Stimulated activated CD4-positive, alpha-beta T cell treated with anti-CD3 and anti-CD28 coated beads, TNF-alpha, amount 100 ng/mL, for 4 hours (primary cell): ENCODE results near the gene WDR90.
A peak's percentile ranks its signal among the peaks of the same experiment; 100 is the strongest.
"Not testable (repeated sequence)": the region's sequence is repeated elsewhere in the genome, so short reads cannot be mapped to it uniquely, and the experiment has no call there.

Experiments
- DNase-seq, 3 experiments: peaks; one replicate each; pipeline ENCODE4 v3.0.0-alpha.2; 2020; ENCODE audit warnings: low read depth in 3 of 3

The WDR90 gene

DNA sequence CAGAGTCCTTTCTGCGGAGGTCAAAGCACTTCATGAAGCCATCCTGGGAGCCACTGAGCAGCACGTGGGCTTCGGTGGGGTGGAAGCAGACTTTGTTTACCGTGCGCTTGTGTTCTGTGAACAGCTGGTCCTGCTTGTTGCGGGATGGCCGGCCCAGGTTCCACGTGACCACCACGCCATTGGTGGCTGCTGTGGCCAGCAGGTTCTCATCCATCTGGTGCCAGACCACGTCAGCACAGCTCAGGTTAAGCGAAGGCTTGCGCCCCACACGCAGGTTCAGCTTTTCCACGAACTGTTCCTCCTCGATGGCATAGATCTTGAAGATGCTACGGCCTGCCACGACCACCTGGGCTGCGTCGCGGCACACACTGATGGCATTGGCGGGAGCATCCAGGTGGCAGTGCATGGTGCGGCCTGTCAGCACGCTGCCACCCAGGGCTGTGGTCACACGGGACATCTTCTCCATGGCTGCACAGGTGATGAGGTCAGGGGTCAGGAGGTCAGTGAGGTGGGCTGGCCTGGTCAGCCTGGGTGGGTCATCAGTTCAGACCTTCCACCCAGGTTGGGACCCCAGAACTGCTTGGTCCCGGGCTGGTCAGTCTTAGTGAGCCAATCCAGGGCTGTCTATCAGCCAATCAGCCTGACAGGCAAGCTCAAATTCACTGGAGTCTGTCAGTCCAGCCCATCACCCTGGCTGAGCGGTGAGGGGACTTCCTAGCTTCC, 40.2 kb downstream of the WDR90 start:
- no peak for DNase-seq

DNA sequence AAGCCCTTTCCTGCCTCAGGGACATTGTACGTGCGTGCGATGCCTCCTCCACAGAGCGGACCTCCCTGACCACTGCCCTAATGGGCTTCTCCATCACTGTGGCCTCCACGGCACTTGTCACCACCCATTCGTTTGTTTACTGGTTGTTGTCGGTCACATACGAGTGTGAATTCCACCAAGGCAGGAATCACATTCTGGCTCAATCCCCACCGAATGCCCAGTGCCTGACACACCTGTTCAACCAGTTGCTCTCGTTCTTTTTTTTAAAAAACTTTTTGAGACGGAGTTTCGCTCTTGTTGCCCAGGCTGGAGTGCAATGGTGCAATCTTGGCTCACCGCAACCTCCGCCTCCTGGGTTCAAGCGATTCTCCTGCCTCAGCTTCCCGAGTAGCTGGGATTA, 42.1 kb downstream of the WDR90 start:
- not testable (repeated sequence) for DNase-seq

DNA sequence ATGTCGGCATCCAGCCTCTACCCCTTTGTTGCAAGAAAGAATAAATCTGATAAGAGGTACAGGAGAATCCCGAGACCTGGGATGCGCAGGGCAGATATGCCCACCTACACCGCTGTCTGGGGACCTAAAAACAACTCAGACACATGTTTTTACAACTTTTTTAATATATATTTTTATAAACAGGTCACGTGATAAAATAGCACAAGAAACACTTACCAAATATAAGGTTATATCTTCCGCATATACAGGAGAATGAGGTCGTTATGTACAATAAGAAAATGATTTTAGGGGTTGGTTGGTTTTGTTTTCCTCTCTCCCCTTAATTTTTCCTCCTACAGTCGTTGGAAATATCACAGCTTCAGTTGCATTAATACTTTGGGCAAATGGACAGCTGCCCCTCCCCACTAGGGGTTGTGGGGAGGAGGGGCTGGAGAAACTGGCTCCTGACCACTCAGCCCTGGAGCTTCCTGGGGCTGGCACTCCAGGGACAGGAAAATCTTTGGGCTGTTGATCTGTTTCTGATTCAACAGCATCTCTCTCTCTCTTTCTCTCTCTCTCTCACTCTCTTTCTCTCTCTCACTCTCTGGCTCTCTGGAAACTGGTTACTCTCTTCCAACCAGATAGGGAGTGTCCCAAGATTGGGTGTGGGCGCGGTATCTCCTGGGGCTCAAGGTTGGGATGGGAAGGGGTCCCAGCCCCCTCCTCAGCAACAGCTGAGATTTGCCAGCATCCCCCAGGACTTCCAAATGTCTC, 43.4 kb downstream of the WDR90 start:
- no peak for DNase-seq

DNA sequence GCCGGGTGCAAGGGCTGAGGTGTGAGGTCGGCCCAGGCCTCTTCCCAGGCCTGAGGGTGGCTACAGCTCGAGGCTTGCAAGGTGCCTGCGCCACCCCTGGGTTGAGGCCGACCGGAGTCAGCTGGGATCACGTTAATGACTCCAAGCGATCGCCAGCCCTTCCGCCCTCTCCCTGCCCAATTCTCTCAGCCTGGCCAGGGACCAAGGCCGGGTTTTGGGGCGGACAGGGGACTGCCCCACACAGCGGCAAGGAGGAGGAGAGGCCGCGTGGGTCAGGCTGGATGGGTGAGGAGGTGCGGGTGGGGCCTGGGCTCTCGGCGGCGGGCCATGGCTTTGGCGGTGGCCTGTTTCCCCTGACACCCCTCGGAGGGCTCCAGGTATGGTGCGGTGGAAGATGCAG, 44.2 kb downstream of the WDR90 start:
- no peak for DNase-seq

DNA sequence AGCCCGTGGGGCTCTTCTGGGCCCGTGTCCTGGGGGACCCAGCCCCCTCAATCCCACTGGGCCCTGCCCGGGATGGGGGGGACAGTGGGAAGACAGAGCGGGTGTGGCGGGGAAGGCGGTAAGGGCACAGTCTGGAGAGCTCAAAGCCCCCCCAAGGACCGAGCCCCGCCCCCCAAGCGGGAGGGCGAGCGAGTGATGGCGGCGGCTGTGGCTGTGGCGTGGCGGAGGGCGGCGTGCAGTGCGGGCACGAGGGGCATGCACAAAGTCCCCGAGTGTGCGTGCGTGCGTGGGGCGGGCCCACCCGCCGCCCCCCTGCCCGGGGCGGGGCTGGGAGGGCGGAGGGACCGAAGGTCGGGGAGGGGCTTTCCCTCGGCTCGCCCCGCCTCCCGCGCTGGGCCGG, 44.6 kb downstream of the WDR90 start:
- no peak for DNase-seq

DNA sequence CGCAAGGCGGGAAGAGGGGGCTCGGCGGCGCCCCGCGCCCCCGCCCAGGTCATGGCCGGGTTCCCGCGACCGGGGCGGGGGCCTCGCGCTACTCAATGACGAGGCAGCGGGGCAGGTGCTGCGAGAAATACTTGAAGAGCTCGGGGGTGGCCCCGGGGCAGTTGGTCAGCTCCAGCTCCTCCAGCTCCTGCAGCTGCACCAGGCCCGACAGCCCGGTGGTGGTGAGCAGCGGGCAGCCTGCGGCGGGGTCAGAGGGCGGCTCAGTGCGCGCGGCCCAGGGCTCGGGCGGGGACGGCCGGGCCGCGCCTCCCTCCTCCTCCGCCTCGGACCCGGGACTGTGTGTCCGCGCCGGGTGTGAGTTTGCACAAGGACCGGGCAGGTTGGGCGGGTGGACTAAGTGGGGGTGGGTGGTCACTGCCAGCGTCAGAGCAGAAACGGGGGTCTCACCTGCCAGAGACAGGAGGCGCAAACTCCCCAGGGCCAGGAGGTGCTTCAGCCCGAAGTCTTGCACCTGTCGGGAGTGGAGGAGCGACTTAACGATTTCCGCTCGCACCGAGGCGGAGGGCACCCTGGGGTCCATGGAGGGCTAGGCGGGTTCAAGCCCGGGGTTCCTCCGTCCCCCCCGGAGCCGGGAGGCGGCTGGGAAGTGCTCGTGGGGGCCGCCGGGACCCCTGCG, 45.2 kb downstream of the WDR90 start:
- no peak for DNase-seq

DNA sequence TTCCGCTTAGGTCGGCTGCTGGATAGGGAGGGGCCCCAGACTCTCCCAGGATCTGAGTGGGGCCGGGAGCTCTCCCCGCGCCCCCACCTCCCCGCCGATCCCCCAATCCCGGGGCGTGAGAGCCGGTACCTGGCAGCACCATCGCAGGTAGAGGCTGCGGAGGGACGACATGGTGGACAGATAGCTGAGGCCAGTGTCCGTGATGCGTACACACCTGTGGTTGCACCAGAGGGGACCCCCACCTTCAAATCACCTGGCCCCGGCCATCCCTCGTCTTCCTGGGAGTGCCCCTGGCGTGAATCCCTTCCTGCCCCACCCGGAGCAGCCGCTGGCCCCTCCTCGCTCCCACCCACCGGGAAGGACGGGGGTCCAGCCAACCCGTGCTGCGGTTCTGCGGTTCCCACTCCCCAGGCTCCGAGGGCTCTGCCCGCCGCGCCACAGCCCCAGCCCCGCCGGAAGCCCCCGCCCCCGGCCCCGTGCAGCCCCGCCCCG, 45.7 kb downstream of the WDR90 start:
- DNase-seq, result no peak

DNA sequence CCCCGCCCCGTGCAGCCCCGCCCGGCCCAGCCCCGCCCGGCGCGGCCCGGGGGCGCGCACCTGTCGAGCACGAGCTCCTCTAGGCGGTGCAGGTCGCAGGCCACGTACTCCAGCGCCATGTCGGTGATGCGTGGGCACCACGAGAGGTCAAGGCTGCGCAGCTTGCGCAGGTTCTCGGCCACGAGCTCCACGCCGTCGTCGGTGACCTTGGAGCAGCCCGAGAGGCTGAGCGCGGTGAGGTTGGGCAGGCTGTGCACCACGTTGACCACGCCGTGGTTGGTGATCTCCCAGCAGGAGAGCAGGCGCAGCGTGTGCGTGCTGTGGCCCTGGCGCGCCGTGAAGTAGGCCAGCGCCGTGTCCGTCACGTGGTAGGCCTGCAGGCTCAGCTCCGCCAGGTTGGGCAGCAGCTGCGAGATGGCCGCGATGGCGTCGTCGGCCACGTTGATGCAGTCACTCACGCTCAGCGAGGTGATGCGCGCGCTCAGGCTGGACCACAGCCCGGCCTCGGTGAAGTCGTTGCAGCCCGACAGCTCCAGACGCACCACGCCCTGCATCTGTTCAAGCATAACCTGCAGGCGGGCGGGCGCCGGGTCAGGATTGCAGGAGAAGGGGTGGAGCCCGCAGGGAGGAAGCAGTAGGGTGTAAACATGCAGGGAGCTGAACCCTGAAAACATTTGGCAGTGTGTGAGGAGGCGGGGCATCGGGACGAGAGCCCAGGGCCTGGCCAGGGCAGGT, 46.4 kb downstream of the WDR90 start:
- DNase-seq, result peak in 2 of 3 experiments; percentile 44 to 59

DNA sequence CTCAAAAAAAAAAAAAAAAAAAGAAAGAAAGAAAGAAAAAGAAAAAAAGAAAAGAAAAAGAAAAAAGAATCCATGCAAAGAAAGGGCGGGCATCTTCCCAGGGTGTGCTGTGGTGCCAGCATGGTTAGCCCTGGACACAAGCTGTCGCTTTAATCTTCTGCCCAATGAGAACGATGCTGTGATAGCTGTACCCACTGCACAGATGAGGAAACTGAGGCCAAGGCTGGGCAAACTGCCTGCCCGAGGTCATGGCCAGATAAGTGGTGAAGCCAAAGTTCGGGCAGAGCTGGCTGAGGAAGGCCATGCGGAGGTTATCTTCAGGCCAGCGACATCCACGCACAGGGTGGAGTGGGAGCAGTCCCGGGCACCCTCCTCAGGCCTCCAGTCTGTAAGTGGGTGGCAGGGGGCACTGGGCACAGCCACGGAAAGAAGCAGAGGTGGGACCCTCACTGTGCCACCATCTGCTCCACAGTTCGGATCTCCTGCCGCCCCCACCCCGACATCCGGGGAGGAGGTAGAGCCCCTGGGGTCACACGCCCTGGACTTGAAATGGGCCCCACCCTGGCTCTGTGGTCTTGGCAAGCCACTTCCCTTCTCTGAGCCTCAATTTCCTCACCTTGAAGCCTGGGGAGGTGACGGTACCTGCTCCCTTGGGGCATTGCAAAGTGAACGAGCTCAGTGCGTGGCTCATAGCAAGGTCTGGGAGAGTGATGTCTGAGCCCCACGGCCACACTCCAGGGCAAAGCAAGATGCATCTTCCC, 49.9 kb downstream of the WDR90 start:
- no peak for DNase-seq

DNA sequence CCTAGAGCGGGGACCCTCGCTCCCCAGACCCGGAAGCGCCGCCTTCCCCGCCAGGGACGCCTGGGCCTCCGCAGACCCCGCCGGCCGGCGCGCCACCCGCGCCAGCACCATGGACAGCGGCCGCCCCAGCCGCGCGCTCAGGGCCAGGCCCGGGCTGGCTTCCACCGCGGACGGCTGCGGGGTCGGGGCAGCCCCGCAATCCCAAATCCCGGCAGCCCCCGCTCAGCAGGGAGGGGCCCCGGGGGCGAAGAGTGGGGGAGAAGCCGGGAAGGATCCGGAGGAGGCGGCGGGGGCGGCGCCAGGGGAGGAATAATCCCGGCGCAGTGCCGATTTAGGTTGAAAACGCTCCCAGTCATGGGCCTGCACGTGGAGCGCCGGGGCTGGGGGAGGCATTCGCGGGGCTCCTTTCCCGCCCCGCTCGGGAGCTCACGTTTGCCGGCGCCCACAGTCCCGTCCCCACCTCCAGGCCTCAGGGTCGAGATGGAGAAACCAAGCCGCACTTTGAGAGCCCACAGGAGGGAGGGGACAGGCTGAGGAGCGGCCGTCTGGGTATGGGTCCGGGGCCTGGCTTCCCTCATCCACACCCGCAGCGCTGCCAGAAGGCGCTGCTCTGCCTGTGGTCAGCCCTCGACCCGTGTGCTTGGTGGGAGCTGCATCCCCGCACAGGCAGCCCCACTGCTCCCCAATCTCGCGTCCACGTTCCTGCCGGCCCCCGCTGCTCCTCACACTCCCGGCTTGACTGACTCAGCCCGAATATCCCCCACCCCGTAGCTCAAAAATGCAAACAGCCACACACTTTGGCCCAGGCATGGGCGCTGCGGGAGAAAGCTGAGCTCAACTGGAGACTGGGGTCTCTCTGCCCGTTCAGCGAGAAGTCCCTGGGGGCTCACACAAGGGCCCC, 51.8 kb downstream of the WDR90 start:
- DNase-seq, result no peak

DNA sequence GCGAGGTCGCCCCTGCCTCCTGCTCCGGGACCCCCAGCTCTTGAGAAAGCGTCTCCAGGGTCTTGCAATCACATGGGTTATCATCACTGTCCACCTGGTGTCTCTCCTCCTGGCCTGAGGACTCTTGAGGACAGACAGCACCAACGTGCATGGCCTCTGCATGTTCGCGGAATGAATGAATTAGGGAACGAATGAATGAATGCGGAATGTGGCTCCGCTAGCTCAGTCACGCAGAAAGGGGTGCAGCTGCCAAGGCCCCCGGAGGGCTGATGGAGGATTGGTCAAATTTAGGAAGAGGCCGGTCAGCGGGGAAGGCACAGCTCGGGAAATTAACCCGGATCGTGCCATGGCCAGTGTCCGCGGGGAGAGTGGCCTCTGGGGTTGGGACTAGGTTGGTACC, 53.2 kb downstream of the WDR90 start:
- no peak for DNase-seq

DNA sequence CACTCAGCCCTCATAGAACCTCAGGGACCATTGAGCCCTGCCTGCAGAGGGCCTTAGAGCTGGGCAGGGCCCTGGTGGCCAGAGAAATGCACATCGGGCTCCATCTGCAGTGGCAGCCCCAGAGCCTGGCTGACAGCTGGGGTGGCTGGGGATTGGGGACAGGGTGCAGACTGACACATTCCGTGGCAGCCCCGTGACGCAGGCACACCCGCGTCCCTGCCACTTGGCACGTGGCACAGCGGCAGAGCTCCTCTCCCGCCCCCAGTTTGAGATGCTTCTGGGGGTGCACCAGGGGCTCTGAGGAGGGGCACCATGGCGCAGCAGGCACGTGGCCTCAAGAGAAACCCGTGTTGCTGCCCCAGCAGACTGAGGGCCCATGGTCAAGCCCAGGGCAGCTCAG, 54.2 kb downstream of the WDR90 start:
- DNase-seq, result no peak

DNA sequence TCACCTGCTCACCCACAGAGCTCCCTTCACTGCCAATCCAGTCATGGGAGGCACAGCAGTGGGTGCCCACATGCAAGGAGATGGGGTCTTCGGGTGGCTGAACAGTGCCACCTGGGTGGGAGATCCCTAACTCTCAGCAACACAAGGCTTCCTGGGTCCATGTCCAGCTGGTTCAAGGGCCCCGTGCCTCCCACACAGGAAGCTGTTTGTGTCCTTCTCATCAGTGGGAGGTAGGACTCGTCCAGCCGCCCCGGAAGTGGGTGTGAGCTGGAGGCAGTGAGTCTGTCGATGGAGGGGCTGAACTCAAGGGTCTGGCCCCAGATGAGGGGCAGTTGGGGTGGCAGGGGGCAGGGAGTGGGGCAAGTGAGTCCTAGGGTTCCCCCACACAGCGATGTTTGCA, 54.9 kb downstream of the WDR90 start:
- DNase-seq, result no peak

DNA sequence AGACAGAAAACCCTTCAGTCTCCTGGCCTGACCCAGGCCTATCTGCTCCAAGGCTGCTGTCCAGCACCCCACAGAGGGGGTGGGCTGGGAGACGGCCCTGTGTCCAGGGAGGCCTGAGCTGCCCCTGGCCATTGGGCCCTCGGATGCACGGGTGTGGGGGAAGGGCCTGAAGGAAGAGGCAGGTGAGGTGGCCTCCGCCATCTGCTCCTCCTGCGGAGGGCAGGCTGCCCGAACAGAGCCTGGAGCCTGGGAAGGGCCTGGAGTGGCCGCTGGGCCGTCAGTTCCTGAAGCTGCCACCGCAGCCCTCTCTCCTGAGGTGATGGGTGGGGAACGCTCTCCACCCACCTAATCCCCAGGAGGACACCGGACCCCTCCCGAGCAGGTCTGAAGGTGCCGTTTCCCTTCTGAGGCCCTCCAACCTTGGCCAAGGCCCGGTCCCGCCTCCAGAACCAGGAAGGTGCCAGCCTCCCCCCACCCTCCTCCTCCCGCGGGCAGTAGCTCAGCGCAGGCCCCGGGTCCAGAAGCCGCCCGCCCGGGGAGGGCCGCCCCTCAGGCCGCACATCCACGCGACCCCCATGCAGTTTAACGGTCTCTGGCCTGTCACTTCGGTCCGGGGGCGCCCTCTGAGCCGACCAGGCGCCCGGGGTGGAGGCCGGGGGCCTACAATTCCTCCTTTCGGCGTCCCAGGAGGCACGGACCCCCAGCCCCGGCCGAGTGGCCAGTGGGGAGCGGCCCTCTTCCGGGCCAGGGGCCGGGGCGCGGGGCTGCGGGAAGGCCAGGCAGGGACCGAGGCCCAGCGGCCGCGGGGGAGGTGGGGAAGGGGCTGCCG, 55.6 kb downstream of the WDR90 start:
- no peak for DNase-seq

DNA sequence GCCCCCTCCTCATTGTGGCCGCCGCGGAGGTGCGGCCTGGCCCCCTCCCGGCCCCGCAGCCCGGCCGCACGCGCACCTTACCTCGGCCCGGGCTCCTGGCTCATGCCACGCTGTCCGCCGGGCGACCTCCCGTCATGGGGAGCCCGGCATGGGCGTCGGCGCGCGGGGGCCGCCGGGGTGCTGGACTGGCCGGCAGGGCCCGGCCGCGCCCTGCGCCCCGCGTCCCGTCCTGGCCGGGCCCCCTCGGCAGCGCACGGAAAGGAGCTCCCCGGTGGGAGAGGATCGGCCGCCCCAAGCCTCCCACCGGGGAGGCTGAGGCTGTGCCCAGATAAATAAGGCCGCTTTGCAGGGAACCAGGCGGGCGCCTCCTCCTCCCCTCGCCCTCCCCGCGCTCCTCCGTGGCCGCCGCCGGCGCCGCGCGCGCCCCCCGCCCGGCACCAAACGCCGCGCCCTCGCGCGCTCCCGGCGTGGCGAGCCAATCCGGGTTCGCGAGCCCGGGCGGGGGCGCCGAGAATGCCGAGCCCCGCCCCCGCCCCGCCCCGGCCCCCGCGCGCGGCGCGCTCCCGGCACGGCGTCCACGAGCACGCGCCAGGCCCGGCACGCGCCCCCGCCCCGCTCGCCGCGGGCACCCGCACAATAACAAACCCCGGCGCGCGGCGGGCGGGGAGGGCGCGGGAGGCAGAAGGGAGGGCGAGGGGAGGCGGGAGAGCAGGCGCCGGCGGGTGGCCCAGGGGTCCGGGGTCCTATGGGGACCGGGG, 56.4 kb downstream of the WDR90 start, which contains the start of gene FBXL16:
Gene FBXL16 (minus strand): TSS at position 371 of the 758 bp plus-strand sequence. CDS start 8,396 bp downstream, outside the sequence.
- no peak for DNase-seq

DNA sequence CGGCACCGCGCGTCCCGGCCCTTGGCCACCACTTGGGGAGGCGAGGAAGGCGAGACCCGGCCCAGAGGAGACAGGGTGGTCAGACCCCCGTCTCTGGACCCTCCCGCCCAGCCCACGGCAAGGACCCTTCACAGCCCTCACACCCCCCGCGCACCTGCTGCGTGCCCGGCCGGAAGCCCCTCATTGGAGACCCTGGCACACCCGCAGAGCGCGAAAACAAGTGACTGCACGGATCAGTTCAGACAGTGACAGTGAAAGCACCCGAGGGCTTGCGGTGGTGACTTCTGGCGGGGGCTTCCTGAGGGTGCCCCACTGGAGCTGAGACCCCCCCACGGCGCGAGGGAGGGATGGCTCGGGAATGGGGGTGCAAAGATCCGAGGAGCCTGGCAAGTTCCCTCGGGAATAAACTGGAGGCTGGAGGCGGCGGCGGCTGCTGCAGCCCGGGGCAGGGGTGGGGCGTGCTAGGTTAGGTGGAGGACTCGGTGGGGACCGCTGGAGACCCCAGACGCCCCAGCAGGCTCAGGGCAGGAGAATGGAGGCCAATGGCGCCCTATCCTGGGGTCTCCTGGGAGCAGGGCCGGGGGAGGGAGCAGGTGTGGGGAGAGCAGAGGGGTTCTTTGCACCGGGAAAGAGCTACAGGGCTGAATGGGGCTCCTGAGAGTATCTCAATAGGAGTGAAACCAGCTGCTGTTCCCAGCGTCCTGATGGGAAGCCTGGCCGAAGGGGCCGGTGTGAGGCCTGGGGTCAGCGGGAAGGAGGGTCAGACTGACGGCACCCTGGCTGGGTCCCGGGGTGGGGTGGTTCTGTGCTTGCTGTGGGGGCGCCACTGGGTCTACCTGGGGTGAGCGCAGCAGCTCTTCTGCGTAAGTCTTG, 57.3 kb downstream of the WDR90 start:
- no peak for DNase-seq

DNA sequence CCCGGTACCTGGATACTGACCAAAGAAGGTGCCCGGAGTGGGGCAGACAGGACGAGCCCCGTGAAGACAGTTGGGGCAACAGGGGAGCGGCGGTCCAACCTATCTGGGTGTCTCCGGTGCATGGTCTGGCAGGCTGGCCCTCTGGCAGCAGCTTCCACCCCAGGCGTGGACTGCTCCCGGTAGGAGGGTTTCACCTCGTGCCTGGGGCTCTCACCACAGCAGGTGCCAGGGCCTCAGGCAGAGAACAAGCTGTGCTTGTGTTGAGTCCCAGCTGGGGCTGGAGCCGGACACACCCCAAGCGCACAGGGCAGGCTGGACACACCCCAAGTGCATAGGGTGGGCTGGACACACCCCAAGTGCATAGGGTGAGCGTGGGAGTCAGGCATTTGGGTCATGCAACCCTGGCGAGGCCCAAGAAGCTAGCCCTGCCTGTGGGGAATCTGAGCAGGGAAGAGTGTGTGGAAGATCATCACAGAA, 57.9 kb downstream of the WDR90 start:
- no peak for DNase-seq
